SW 1271 (cell line): Measurements from ENCODE around the gene POLN.

Experiments
- DNase-seq, 2 experiments: peaks; one replicate each; lab custom pipeline; 2025; lab: John Stamatoyannopoulos, UW

Gene POLN

GRCh38 chr4:2083116-2083825 lies 158.7 kb downstream of the POLN start:
- no peak for DNase-seq

GRCh38 chr4:2082627-2083026 lies 159.3 kb downstream of the POLN start:
- DNase-seq = no peak

GRCh38 chr4:2082118-2082517 lies 159.8 kb downstream of the POLN start:
- no peak for DNase-seq

DNA sequence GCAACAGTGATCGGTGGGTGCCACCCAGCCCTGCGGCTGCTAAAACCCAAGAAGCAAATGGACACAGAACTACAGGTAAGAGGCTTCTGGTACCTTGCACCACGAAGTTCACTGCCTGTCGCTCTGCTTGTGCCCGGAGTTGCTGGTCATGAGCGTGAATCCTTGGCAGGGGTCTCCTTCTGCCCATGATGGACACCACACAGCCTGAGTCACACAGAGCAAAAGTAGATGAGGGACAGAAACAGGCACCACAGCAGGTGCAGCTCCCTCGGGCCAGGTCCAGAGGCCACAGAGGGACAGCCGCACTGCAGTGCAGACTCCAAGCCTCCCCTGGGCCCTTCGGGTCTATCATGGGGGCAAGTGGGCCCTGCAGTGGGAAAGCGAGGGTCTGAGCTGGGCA lies 160.4 kb downstream of the POLN start:
- DNase-seq = no peak

DNA sequence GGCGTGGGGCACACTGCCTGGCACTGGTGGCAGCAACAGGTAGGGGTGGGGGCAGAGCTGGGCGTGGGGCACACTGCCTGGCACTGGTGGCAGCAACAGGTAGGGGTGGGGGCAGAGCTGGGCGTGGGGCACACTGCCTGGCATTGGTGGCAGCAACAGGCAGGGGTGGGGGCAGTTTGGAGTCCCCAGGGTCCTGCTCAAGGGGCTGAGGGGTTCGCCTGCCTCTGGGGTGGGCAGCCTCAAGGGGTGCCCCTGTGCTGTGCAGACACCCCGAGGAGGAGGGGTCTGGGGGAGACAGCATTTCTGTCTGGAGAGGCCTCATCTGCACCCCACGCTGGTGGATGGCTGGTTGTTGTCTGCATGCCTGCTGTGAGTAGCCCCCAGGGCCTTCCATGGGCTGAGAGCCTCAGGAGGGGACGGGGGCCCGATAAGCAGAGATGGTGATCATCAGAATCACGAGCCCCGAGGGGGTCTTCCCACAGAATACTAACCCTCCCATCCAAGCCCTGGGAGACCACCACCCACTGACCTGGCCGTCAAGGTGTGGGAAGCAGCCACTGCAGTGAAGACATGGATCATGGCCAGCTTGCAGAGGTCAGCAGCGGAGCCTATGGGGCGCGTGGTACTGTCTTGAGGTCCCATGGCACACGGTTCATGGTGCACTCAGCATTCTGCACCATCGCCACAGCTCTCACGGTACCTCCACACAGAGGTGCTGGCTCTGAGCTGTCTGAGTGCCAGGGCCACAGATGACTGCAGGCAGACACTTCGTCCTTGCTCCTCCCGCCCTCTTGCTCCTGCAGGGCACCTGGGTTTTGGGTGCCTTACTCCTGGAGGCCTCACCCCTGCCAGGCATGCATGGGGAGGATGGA lies 161.3 kb downstream of the POLN start:
- DNase-seq = no peak

DNA sequence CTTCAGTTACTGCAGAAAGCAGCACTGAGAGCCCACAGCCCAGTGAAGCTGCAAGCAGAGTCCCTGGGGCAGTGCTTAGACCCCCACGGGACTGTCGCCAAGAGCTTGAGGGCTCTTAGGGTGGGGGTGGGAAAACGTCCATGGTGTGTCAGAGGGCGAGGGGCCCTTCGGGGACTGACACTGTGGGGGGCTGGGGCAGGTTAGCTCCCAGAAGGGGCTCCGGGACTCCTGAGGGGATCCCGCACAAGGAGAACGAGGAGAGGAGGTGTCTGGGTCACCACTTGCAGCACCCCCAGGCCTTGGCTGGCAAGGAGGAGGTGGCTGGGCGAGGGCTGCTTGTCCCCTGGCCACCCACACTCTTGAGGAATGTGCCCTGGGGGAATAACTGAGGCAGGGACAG lies 162.0 kb downstream of the POLN start:
- no peak for DNase-seq

- DNase-seq = no peak
Observed at GRCh38 chr4:2079006-2079405, 162.9 kb downstream of the POLN start.

DNA sequence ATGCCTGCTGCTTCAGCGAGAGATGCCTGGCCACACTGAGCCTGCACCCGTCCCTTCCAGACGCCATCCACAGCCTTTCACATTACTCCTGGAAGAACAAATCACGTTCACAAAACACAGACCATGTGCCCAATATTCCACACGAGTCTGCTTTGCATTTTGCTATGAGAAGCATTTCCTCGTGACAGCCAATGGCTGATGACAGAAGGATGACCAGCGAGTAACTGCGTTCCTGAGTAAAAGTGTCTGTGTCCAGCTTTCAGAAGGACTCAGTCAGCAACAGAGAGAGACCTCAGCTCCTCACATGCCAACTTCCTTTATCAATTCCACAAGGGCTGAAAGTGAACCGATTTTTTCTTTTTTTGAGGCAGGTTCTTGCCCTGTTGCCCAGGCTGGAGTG lies 163.3 kb downstream of the POLN start:
- DNase-seq = no peak

DNA sequence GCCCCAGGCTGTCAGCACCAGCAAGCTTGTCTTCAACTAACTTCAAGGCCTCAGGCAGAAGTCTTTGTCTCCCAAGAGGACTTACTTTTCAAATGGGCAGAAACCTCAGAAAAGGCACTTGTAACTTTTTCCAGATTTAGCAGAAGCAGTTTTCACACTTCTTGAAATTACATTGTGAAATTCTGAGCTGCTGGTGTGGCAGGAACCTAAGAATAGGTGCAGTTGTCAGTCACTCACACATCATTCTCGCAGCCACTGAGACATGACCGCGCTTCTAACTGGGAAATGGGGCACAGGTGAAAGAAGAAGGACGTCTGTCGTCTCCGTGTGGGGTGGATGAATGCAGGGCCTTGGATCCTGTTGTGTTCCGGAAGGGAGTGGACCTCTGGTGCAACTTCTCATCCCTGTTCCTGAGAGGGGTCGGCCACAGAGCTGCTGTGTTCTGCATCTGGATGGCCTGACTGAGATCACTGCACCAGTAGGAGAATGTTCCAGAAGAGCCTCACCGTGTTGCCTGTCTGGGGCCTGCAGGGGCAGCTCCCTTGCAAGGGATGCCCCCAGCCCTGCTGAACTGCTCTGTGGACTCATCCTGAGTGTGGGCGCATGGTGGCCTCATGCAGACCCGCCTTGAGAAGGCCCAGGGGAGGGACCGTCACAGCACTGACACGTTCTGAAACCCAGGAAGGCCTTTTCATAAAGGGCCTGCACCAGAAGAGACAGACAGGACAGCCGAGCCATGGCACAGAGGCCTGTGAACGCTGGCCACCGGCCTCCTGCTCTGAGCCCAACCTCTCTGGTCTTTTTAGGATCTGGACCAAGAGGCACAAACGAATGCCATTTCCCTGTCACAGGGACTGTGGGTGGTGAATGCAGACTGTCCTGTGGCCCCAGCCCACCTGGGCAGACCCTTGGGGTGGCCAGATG lies 164.1 kb downstream of the POLN start:
- DNase-seq = no peak

GRCh38 chr4:2076908-2077536 lies 164.9 kb downstream of the POLN start:
- no peak for DNase-seq

GRCh38 chr4:2075987-2076907 lies 165.7 kb downstream of the POLN start:
- no peak for DNase-seq

- no peak for DNase-seq
Observed at GRCh38 chr4:2075171-2075986, 166.5 kb downstream of the POLN start.

DNA sequence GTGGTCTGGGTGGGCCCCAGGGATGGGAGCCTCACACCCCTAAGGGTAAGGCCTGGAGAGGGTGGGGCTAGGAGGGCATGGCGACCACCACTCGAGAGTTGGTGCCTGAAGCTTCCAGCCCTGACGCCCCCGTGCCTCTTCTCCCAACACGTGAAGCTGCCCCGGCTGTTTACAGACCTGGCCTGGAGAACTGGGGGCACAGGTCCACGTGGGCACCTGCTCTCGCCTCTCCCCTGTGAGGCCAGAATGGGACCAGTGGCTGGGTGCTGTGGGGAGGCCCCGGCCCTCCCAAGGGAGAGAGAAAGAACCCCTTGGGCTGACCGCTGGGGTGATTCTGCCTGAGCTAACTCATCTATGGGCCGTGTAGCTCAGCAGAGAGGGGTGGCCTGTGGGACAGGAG lies 167.3 kb downstream of the POLN start:
- DNase-seq = no peak

DNA sequence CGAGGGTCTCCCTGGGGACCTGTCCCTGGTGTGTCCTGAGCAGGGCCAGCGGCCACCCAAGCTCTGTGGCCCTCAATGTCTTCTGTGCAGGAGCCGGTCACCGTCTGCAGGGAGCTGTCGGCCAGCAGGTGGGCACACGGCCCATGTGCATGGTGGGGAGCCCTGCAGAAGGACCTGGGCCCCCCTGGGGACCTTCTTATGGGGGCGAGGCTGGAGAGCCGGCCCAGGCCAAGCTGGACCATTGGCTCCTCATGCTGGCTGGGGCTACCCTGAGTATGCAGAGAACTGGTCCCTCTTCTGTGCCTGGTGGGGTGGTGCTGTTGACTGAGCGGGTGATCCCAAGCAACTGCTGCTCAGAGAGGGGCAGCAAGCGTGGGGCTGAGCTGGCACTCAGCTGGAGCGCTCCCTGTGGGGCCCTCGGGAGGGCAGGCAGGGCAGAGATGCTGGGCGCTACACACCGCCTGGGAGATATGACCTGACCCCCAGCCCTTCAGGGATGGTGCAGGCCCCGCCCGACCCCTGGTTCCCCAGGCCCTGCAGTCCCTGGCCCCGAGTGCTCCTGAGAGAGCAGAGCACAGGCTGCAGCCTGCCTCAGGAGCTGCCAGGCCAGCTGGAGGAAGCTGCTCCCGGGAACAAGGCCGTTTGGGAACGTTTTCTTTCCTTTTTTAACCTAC lies 168.0 kb downstream of the POLN start:
- DNase-seq = no peak

DNA sequence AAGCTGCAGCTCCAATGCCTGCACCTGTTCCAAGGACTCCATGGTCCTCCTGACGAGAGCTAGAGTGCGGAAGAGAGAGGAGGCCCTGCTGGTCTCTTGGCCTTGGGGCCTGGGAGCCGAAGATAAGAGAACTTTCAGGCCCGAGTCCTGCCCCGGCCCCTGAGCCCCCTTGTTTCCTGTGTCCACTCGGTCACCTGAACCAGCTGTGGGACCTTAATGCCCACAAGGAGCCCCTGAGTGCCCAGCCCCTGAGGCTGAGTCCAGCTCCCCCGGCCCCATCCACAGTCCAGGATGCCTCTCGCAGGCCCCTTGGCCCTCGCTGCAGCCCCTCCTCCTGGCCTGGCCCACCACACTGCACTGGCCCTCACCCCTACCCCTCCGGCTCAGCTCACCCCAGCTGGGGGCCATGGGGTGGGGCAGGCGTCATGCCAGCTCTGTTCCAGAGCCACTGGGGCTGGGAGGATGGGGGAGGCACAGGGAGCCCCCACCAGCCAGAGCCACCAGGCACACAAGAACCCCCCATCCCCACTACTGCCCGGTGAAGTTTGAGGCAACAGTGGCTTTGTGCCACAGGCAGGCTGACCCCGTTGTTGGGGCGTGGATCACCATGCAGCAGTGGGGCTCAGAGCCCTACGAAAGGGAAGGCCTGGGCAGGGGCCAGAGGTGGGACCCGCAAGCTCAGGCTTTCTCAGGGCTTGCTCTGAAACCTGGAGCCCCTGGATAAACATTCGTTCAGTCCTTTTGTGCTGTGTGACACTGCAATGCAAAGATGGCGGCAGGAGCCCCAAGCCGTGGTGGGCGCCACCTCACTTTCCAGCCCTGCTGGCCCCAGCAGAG lies 168.7 kb downstream of the POLN start:
- DNase-seq = no peak

DNA sequence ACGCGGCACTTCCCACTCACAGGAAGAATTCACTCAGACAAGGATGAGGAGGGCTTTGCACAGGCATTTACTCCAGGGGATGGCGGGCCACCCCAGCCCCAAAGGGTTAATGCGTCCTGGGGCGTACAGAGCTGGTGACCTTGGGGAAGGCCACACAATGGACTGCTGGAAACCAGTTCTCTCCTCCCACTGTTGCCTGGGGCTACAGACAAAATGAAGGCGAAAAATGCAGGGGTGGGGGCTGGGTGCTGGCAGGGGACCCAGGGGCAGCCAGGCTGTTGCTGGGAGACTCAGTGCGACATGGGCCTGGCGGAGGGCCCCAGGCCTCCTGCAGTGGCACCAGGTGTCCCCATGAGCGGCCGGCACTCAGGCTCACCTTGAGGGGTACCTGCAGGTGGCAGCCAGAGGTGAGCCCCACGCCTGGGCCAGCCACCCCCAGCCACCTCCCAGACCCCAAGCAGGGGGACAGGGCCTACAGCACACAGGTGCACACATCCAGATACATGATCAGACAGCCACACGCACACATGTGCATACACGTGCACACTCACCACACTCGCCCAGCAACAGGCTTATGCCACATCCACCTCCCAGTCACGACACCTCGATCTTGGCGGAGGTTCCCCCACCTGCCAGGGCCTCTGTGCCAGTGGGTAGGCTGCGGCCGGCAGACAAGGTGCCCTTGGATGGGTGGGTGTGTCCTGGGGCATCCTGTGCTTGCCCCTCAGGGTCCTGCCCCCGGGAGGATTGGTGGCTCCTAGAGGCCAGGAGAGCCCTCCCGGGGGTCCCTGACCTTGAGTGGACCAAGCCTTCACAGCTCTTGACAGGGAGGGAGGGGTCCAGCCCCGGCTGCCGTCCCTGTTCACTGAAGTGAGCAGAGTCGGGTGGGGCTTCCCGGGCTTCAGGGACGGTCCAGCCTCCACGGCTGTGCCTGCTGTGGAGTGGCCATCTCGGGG lies 169.7 kb downstream of the POLN start:
- DNase-seq = no peak

DNA sequence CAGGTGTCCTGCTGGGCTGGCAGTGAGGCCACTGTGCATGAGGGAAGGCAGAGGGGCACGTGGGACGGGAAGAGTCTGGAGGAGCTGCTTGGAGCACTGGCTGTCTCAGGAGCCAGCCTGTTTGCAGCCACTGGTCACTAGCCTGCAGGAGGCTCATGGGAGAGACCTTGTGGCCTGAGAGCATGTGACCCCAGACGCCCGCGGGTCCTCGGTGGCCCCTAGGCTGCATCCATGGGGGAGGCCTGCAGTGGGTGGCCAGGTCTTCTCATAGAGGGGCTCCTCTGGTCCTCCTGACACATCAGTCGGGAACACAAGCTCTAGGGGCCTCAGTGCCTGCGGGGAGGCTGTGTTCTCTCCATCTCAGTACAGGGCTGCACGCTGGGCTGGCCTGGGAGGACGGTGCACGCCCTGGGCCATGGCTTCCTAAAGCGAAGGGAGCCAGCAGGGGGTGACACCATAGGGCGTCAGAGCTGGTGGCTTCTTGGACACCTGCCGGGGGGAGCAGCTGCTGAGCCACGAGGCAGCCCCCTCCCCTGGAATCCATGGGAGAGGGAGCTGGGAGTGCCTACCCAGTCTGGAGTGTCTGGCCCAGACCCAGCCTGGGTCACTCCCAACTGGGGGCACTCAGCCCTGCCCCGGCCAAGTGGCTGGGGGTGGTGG lies 170.5 kb downstream of the POLN start:
- no peak for DNase-seq
